Mesenchymal stem cell (in vitro differentiated cells and primary cell): ENCODE data around the gene APC.

Source experiments
- DNase-seq: peaks from one replicate; pipeline ENCODE4 v3.0.0-alpha.2; 2013
- H2AFZ ChIP-seq: one replicate; pipeline ENCODE4 v1.6.1; 2013; ENCODE audit warnings: low read depth, mild to moderate bottlenecking, control low read depth, inconsistent platforms, low read length, moderate library complexity
- H2AK5ac ChIP-seq: 2 replicates; pipeline ENCODE4 v1.6.1; 2013; ENCODE audit warnings: low read length, moderate library complexity, mild to moderate bottlenecking, inconsistent platforms; ENCODE audit not compliant: severe bottlenecking
- H2BK120ac ChIP-seq: one replicate; pipeline ENCODE4 v1.6.1; 2013; ENCODE audit warnings: low read depth, mild to moderate bottlenecking, inconsistent platforms, low read length, moderate library complexity
- H2BK12ac ChIP-seq, 2 experiments: one replicate each; pipeline ENCODE4 v1.6.1; 2013; ENCODE audit warnings: inconsistent platforms in 2 of 2, low read length in 2 of 2, mild to moderate bottlenecking in 2 of 2, moderate library complexity in 2 of 2, control low read depth in 1 of 2
- H2BK15ac ChIP-seq: one replicate; pipeline ENCODE4 v1.6.1; 2013; ENCODE audit warnings: mild to moderate bottlenecking, low read depth, inconsistent platforms; ENCODE audit not compliant: poor library complexity, severe bottlenecking
- H2BK5ac ChIP-seq: 2 replicates; pipeline ENCODE4 v1.6.1; 2013; ENCODE audit warnings: low read depth, mild to moderate bottlenecking, low read length, control low read depth, inconsistent platforms; ENCODE audit not compliant: poor library complexity, severe bottlenecking
- H3K14ac ChIP-seq, 2 experiments: one replicate each; pipeline ENCODE4 v1.6.1; 2013; ENCODE audit warnings: inconsistent platforms in 2 of 2, low read length in 2 of 2, control low read depth in 1 of 2, mild to moderate bottlenecking in 1 of 2, moderate library complexity in 1 of 2
- H3K18ac ChIP-seq, 2 experiments: one replicate each; pipeline ENCODE4 v1.6.1; 2013; ENCODE audit warnings: inconsistent platforms in 2 of 2, low read length in 2 of 2, control low read depth in 1 of 2, low read depth in 1 of 2, mild to moderate bottlenecking in 1 of 2
- H3K23ac ChIP-seq, 2 experiments: one replicate each; pipeline ENCODE4 v1.6.1; 2013; ENCODE audit warnings: inconsistent platforms in 2 of 2, low read length in 2 of 2, mild to moderate bottlenecking in 2 of 2, moderate library complexity in 2 of 2, control low read depth in 1 of 2
- H3K27ac ChIP-seq: 2 replicates; pipeline ENCODE4 v1.5.1; 2013; ENCODE audit warnings: mild to moderate bottlenecking, moderate library complexity, low read length, control low read depth, inconsistent platforms; ENCODE audit not compliant: poor library complexity, severe bottlenecking
- H3K27me3 ChIP-seq, 2 experiments: 2 replicates each; pipeline versions ENCODE4 v1.6.1 to v1.7.0; 2013; ENCODE audit warnings: low read length in 2 of 2, mild to moderate bottlenecking in 2 of 2, moderate library complexity in 2 of 2, control low read depth in 1 of 2, inconsistent platforms in 1 of 2; ENCODE audit not compliant: control insufficient read depth in 1 of 2, insufficient read depth in 1 of 2
- H3K36me3 ChIP-seq, 2 experiments: 2 replicates each; pipeline versions ENCODE4 v1.6.1 to v1.7.0; 2013; ENCODE audit warnings: low read length in 2 of 2, control low read depth in 1 of 2, inconsistent platforms in 1 of 2, low read depth in 1 of 2, mild to moderate bottlenecking in 1 of 2; ENCODE audit not compliant: insufficient read depth in 2 of 2, control insufficient read depth in 1 of 2
- H3K4ac ChIP-seq, 2 experiments: one replicate each; pipeline ENCODE4 v1.6.1; 2013; ENCODE audit warnings: inconsistent platforms in 2 of 2, low read length in 2 of 2, mild to moderate bottlenecking in 2 of 2, moderate library complexity in 2 of 2, control low read depth in 1 of 2, low read depth in 1 of 2
- H3K4me1 ChIP-seq: 2 replicates; pipeline ENCODE4 v1.6.1; 2013; ENCODE audit warnings: low read depth, low read length, control low read depth; ENCODE audit not compliant: control insufficient read depth, insufficient read depth
- H3K4me2 ChIP-seq: 2 replicates; pipeline ENCODE4 v1.6.1; 2013; ENCODE audit warnings: low read length, mild to moderate bottlenecking, inconsistent platforms; ENCODE audit not compliant: poor library complexity, severe bottlenecking
- H3K4me3 ChIP-seq, 2 experiments: 2 replicates each; pipeline versions ENCODE4 v1.5.1 to v1.7.0; 2013; ENCODE audit warnings: low read length in 2 of 2, mild to moderate bottlenecking in 2 of 2, control low read depth in 1 of 2, low read depth in 1 of 2; ENCODE audit not compliant: insufficient read depth in 1 of 2
- H3K79me1 ChIP-seq: replicated peaks from 2 replicates; pipeline ENCODE4 v1.6.1; 2013; ENCODE audit warnings: mild to moderate bottlenecking, control low read depth, low read length, inconsistent platforms; ENCODE audit not compliant: poor library complexity, severe bottlenecking
- H3K9ac ChIP-seq: 2 replicates; pipeline ENCODE4 v1.7.0; 2013; ENCODE audit warnings: mild to moderate bottlenecking, low read length, moderate library complexity
- H3K9me3 ChIP-seq: 2 replicates; pipeline ENCODE4 v1.7.0; 2013; ENCODE audit warnings: mild to moderate bottlenecking, low read length; ENCODE audit not compliant: control insufficient read depth
- H4K8ac ChIP-seq: one replicate; pipeline ENCODE4 v1.6.1; 2013; ENCODE audit warnings: inconsistent platforms, mild to moderate bottlenecking, low read length, moderate library complexity
- H4K91ac ChIP-seq: one replicate; pipeline ENCODE4 v1.6.1; 2013; ENCODE audit warnings: mild to moderate bottlenecking, low read length, inconsistent platforms
- WGBS: methylation state at CpG from one replicate; pipeline ENCODE4 v1.1.7; 2013; ENCODE audit warnings: mixed read lengths; 5-methylcytosine and 5-hydroxymethylcytosine counted together

The APC gene

DNA sequence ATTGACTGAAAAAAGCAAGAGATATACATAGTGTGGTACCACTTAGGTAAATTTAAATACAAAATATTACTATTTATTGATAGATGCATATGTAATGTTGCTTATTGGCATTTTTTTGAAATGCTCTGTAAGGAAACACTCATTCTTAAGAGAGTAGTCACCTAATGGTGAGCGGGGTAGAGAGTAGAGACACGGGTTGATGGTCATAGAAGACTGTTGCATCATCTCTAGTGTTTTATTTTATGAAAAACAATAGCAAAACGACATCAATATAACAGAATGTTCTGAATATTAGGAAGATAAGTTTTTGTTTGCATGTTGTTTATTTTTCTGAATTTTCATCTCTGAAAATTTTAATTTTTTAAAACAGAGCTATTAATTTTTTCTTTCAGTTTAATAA is 127.4 kb downstream of the APC start:
- WGBS, result 85% methylated on average over 2 of the region's 3 CpGs
- DNase-seq, result no peak
- Histone ChIP-seq H3K18ac (no peak overlapping the region), H3K14ac (no peak overlapping the region), H3K36me3 (peaks cover 23 to 73% of the 10 kb centered on the region in 2 experiments), H2AFZ (no peak overlapping the region), H3K9ac (no peak overlapping the region), H3K4me2 (no peak overlapping the region), H2BK5ac (no peak overlapping the region), H2AK5ac (no peak overlapping the region), H3K4me1 (peaks cover 10% of the 10 kb centered on the region), H3K23ac (no peak overlapping the region), H2BK120ac (no peak overlapping the region), H4K91ac (no peak overlapping the region), H3K79me1 (peaks cover 8% of the 10 kb centered on the region), H2BK15ac (no peak overlapping the region), H3K27me3 (no peaks in the 10 kb centered on the region), H2BK12ac (no peak overlapping the region), H4K8ac (no peak overlapping the region), H3K4ac (no peak overlapping the region), H3K27ac (no peak overlapping the region), H3K4me3 (no peak overlapping the region), H3K9me3 (no peaks in the 10 kb centered on the region)

DNA sequence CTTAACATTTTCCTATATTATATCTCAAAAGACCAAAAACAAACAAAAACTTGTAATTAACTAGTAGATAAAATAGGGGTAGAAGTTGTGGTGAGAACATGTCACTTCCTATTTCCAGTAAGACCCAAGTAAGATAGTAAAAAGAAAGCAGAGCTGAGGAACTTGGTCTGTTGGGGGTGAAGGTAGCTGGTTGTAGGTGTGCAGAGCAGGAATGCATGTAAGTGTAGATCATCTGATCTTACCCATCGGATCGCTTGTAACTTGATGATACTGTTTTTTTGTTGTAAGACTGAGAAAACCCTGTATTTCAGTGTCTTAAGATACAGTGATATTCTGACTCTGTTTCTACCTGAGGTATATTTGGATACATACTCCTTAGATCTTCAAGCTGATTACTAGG is 129.1 kb downstream of the APC start:
- Histone ChIP-seq H3K18ac (no peak overlapping the region), H3K23ac (no peak overlapping the region), H3K27me3 (no peaks in the 10 kb centered on the region), H4K91ac (no peak overlapping the region), H3K36me3 (peaks cover 33 to 84% of the 10 kb centered on the region in 2 experiments), H3K9me3 (no peaks in the 10 kb centered on the region), H2BK120ac (no peak overlapping the region), H3K14ac (no peak overlapping the region), H2AFZ (no peak overlapping the region), H4K8ac (no peak overlapping the region), H3K9ac (no peak overlapping the region), H3K4ac (no peak overlapping the region), H3K4me2 (no peak overlapping the region), H3K79me1 (peaks cover 15% of the 10 kb centered on the region), H3K4me1 (peaks cover 8% of the 10 kb centered on the region), H2AK5ac (no peak overlapping the region), H3K27ac (no peak overlapping the region), H3K4me3 (no peak overlapping the region), H2BK12ac (no peak overlapping the region), H2BK5ac (no peak overlapping the region), H2BK15ac (no peak overlapping the region)
- DNase-seq, result no peak
- no CpG with 5 or more reads among the region's 2 CpGs for WGBS

DNA sequence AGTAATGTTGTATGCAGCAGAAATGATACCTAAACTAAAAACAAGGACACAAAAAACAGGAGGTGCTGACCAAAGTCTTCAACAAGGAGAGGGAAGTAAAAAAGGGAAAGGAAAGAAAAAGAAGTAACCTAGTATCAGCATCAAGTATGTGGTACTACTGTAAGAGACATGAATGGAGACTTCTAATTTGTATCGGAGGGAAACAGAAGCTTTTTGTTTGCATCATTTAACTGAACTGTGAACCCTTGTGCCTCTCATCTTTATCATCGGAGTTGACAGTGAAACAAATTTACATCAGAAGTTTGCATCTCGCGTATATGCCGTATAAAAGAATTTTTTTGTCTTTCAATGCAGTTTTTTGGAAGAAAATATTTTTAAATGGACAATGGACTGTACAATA is 129.7 kb downstream of the APC start:
- DNase-seq, result no peak
- no peak overlapping the region for H2BK12ac ChIP-seq
- 98% methylated on average over 5 of the region's 5 CpGs for WGBS

DNA sequence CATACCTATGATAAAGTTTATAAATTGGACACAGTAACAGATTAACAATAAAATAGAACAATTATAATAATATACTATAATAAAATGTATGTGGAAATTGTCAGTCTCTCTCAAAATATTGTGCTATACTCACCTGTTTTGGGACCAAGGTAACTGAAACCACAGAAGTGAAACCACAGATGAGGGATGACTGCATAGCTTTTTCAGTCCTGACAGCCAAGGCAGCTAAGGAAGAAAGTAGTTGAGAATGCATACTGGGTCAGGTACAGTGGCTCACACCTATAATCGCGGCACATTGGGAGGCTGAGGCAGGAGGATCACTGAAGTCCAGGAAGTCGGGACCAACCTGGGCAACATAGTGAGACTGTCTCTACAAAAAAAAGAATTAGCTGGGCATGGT is 132.3 kb downstream of the APC start:
- WGBS, result 99% methylated on average over 3 of the region's 3 CpGs
- Histone ChIP-seq H3K9me3 (no peaks in the 10 kb centered on the region), H2AFZ (no peak overlapping the region), H3K27me3 (no peaks in the 10 kb centered on the region), H3K4ac (no peak overlapping the region), H3K4me2 (no peak overlapping the region), H2BK120ac (no peak overlapping the region), H3K4me1 (no peaks in the 10 kb centered on the region), H3K79me1 (peaks cover 22% of the 10 kb centered on the region), H3K36me3 (peaks cover 31 to 72% of the 10 kb centered on the region in 2 experiments), H2BK15ac (no peak overlapping the region), H2AK5ac (no peak overlapping the region), H3K14ac (no peak overlapping the region), H3K23ac (no peak overlapping the region), H4K8ac (no peak overlapping the region), H2BK5ac (no peak overlapping the region), H3K18ac (no peak overlapping the region), H3K4me3 (no peak overlapping the region), H3K27ac (no peak overlapping the region), H3K9ac (no peak overlapping the region), H2BK12ac (no peak overlapping the region), H4K91ac (no peak overlapping the region)
- DNase-seq, result no peak

More for the DNA sequence above, 129.7 kb downstream of the APC start:
- Histone ChIP-seq H3K9me3 (no peaks in the 10 kb centered on the region), H2AK5ac (no peak overlapping the region), H3K79me1 (peaks cover 15% of the 10 kb centered on the region), H3K4me1 (peaks cover 7% of the 10 kb centered on the region), H3K4ac (no peak overlapping the region), H3K23ac (no peak overlapping the region), H3K27me3 (no peaks in the 10 kb centered on the region), H3K36me3 (peaks cover 33 to 88% of the 10 kb centered on the region in 2 experiments), H3K4me2 (no peak overlapping the region), H4K8ac (no peak overlapping the region), H3K14ac (no peak overlapping the region), H3K4me3 (no peak overlapping the region), H4K91ac (no peak overlapping the region), H2BK5ac (no peak overlapping the region), H2BK120ac (no peak overlapping the region), H2BK15ac (no peak overlapping the region), H3K18ac (no peak overlapping the region), H2AFZ (no peak overlapping the region), H3K27ac (no peak overlapping the region), H3K9ac (no peak overlapping the region)
